ENCODE measurements around the gene TMEM132D. TPM values are rescaled to one million over a fixed set of nuclear protein-coding genes. Genes with fewer than 3 reads are reported as not detected.

Gene TMEM132D
- total RNA-seq, 1 experiment from 2014 or later: 1.4 TPM

DNA sequence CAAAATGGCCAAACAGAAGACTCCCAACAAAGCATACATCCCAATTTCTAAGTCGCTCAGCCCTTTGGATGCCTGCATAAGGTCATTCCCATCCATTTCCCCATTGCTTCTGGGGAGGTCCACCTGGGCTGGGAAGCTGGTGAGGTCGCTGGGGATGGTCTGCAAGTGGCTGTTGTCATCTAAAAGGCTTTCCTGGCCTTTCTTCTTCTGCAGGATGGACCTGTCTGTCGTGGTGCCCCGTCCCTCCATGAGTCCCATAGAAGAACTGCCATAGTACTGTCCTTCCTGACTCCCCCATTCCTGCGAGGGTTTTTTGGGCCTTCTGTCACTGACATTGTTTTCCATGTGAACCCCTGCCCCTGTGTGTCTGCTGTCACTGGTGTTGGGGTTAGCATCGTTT lies 829.4 kb downstream of the TMEM132D start:
- no peak for TF ChIP-seq NFYB (CRISPR knock-in tag; conservative IDR thresholded peaks at IDR 0.05; ENCODE audit: low read depth)
- no peak for TF ChIP-seq TEAD1 (CRISPR knock-in tag; IDR thresholded peaks at IDR 0.05)
- TF ChIP-seq JUN (CRISPR knock-in tag; IDR thresholded peaks at IDR 0.05): no peak
- no peak for TF ChIP-seq ETV6 (CRISPR knock-in tag; IDR thresholded peaks at IDR 0.05)
- TF ChIP-seq PRDM15 (CRISPR knock-in tag; IDR thresholded peaks at IDR 0.05): no peak
- no peak for TF ChIP-seq NR1H2 (CRISPR knock-in tag; IDR thresholded peaks at IDR 0.05)
- TF ChIP-seq ATF1 (CRISPR knock-in tag; IDR thresholded peaks at IDR 0.05): no peak
- TF ChIP-seq, protein P1, sequence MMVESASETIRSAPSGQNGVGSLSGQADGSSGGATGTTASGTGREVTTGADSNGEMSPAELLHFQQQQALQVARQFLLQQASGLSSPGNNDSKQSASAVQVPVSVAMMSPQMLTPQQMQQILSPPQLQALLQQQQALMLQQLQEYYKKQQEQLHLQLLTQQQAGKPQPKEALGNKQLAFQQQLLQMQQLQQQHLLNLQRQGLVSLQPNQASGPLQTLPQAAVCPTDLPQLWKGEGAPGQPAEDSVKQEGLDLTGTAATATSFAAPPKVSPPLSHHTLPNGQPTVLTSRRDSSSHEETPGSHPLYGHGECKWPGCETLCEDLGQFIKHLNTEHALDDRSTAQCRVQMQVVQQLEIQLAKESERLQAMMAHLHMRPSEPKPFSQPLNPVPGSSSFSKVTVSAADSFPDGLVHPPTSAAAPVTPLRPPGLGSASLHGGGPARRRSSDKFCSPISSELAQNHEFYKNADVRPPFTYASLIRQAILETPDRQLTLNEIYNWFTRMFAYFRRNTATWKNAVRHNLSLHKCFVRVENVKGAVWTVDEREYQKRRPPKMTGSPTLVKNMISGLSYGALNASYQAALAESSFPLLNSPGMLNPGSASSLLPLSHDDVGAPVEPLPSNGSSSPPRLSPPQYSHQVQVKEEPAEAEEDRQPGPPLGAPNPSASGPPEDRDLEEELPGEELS (CRISPR knock-in tag; IDR thresholded peaks at IDR 0.05): no peak
- TF ChIP-seq TP53 (CRISPR knock-in tag; IDR thresholded peaks at IDR 0.05): no peak
- DNase-seq (ENCODE audit: low spot score) (no peak), ATAC-seq (no peak)
- no peaks in the 10 kb centered on the region for H3K4me1 Mint-ChIP-seq
- ChIA-PET CTCF (no interaction called here), POLR2A (no interaction called here)
- H3K4me3 Mint-ChIP-seq: no peak overlapping the region
- H3K27me3 Mint-ChIP-seq (ENCODE audit: low read depth): peaks cover 15% of the 10 kb centered on the region
- peaks cover 80% of the 10 kb centered on the region for H3K36me3 Mint-ChIP-seq
- no peak overlapping the region for H3K27ac Mint-ChIP-seq
- H3K9me3 Mint-ChIP-seq: peaks cover 80% of the 10 kb centered on the region

- ATAC-seq (no peak), DNase-seq (ENCODE audit: low spot score) (no peak)
- H3K27me3 Mint-ChIP-seq (ENCODE audit: low read depth): peaks cover 15% of the 10 kb centered on the region
- CTCF ChIA-PET: no interaction called here
- H3K4me3 Mint-ChIP-seq: no peak overlapping the region
- H3K27ac Mint-ChIP-seq: no peak overlapping the region
- no peak for TF ChIP-seq FOXJ3 (CRISPR knock-in tag; IDR thresholded peaks at IDR 0.05; ENCODE audit: borderline replicate concordance)
- TF ChIP-seq IRF1 (CRISPR knock-in tag; IDR thresholded peaks at IDR 0.05): no peak
- no peak for TF ChIP-seq HMGA2 (CRISPR knock-in tag; IDR thresholded peaks at IDR 0.05)
- TF ChIP-seq, protein P2, sequence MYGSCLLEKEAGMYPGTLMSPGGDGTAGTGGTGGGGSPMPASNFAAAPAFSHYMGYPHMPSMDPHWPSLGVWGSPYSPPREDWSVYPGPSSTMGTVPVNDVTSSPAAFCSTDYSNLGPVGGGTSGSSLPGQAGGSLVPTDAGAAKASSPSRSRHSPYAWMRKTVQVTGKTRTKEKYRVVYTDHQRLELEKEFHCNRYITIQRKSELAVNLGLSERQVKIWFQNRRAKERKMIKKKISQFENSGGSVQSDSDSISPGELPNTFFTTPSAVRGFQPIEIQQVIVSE (CRISPR knock-in tag; IDR thresholded peaks at IDR 0.05; ENCODE audit: borderline replicate concordance): no peak
- TF ChIP-seq ATF1 (CRISPR knock-in tag; IDR thresholded peaks at IDR 0.05): no peak
- no peak for TF ChIP-seq MAX (CRISPR knock-in tag; IDR thresholded peaks at IDR 0.05)
- TF ChIP-seq NR2C2 (CRISPR knock-in tag; IDR thresholded peaks at IDR 0.05): no peak
- TF ChIP-seq EMX1 (CRISPR knock-in tag; IDR thresholded peaks at IDR 0.05): no peak
- no peak for TF ChIP-seq ZNF671 (CRISPR knock-in tag; IDR thresholded peaks at IDR 0.05)
- no peak for TF ChIP-seq ATF3 (CRISPR knock-in tag; conservative IDR thresholded peaks at IDR 0.05)
- no peak for TF ChIP-seq FOXK1 (CRISPR knock-in tag; IDR thresholded peaks at IDR 0.05)
- peaks cover 75% of the 10 kb centered on the region for H3K9me3 Mint-ChIP-seq
- POLR2A ChIA-PET: no interaction called here
- no peaks in the 10 kb centered on the region for H3K4me1 Mint-ChIP-seq
- H3K36me3 Mint-ChIP-seq: peaks cover 75% of the 10 kb centered on the region
Observed at GRCh38 chr12:129073157-129073915, 830.5 kb downstream of the TMEM132D start.

Measured in WTC11 (cell line).